ENCODE results near the gene UBE2H.
"Not testable (repeated sequence)": the region's sequence is repeated elsewhere in the genome, so short reads cannot be mapped to it uniquely, and the experiment has no call there.

The UBE2H gene

GRCh38 chr7:129864676-129865075 lies 88.1 kb downstream of the UBE2H start:
- H3K4me1 Mint-ChIP-seq = peaks cover 40% of the 10 kb centered on the region

GRCh38 chr7:129864042-129864441 lies 88.7 kb downstream of the UBE2H start:
- DNase-seq (ENCODE audit: low spot score in 2 of 2) = no peak
- Mint-ChIP-seq H3K4me1 (peaks cover 42% of the 10 kb centered on the region), H3K9me3 (no peaks in the 10 kb centered on the region), H3K4me3 (no peak overlapping the region), H3K36me3 (peaks cover 9% of the 10 kb centered on the region), H3K27me3 (no peaks in the 10 kb centered on the region), H3K27ac (no peak overlapping the region)
- no peak for ATAC-seq (ENCODE audit: low read depth)

More at GRCh38 chr7:129864676-129865075, 88.1 kb downstream of the UBE2H start:
- not testable (repeated sequence) for DNase-seq (ENCODE audit: low spot score in 2 of 2); H3K27ac Mint-ChIP-seq; ATAC-seq (ENCODE audit: low read depth); H3K27me3 Mint-ChIP-seq; H3K4me3 Mint-ChIP-seq; H3K9me3 Mint-ChIP-seq
- peaks cover 14% of the 10 kb centered on the region for H3K36me3 Mint-ChIP-seq

- H3K9me3 Mint-ChIP-seq = no peaks in the 10 kb centered on the region
- peak overlapping the region; percentile 1 for H3K27ac Mint-ChIP-seq
- H3K4me1 Mint-ChIP-seq = peaks cover 46% of the 10 kb centered on the region
- H3K27me3 Mint-ChIP-seq = no peaks in the 10 kb centered on the region
- ATAC-seq (ENCODE audit: low read depth) (peak; percentile 26), DNase-seq (ENCODE audit: low spot score in 2 of 2) (no peak)
- peaks cover 6% of the 10 kb centered on the region for H3K36me3 Mint-ChIP-seq
- H3K4me3 Mint-ChIP-seq = no peak overlapping the region
Observed at GRCh38 chr7:129862682-129863081, 90.1 kb downstream of the UBE2H start.

- Mint-ChIP-seq H3K4me1 (peaks cover 42% of the 10 kb centered on the region), H3K27ac (peak overlapping the region; percentile 70)
- H3K36me3 Mint-ChIP-seq; H3K9me3 Mint-ChIP-seq; H3K4me3 Mint-ChIP-seq; H3K27me3 Mint-ChIP-seq; DNase-seq (ENCODE audit: low spot score in 2 of 2); ATAC-seq (ENCODE audit: low read depth): not testable (repeated sequence)
Observed at GRCh38 chr7:129860784-129861183, 92.0 kb downstream of the UBE2H start.

- H3K9me3 Mint-ChIP-seq = no peaks in the 10 kb centered on the region
- H3K36me3 Mint-ChIP-seq = peaks cover 4% of the 10 kb centered on the region
- DNase-seq (ENCODE audit: low spot score in 2 of 2) (no peak), ATAC-seq (ENCODE audit: low read depth) (peak; percentile 79)
- no peak overlapping the region for H3K4me3 Mint-ChIP-seq
- no peaks in the 10 kb centered on the region for H3K27me3 Mint-ChIP-seq
- peaks cover 42% of the 10 kb centered on the region for H3K4me1 Mint-ChIP-seq
- H3K27ac Mint-ChIP-seq = no peak overlapping the region
Observed at GRCh38 chr7:129859183-129859582, 93.6 kb downstream of the UBE2H start.

- peaks cover 38% of the 10 kb centered on the region for H3K4me1 Mint-ChIP-seq
- H3K27ac Mint-ChIP-seq = peak overlapping the region; percentile 72
- H3K36me3 Mint-ChIP-seq = peaks cover 4% of the 10 kb centered on the region
- H3K27me3 Mint-ChIP-seq = no peaks in the 10 kb centered on the region
- DNase-seq (ENCODE audit: low spot score in 2 of 2) = no peak
- no peak overlapping the region for H3K4me3 Mint-ChIP-seq
- ATAC-seq (ENCODE audit: low read depth) = no peak
- no peaks in the 10 kb centered on the region for H3K9me3 Mint-ChIP-seq
Observed at GRCh38 chr7:129858490-129858889, 94.3 kb downstream of the UBE2H start.

- H3K27me3 Mint-ChIP-seq = no peaks in the 10 kb centered on the region
- no peak overlapping the region for H3K27ac Mint-ChIP-seq
- no peaks in the 10 kb centered on the region for H3K9me3 Mint-ChIP-seq
- peaks cover 28% of the 10 kb centered on the region for H3K4me1 Mint-ChIP-seq
- DNase-seq (ENCODE audit: low spot score in 2 of 2) (no peak), ATAC-seq (ENCODE audit: low read depth) (no peak)
- peaks cover 6% of the 10 kb centered on the region for H3K36me3 Mint-ChIP-seq
- no peak overlapping the region for H3K4me3 Mint-ChIP-seq
Observed at GRCh38 chr7:129857313-129857712, 95.4 kb downstream of the UBE2H start.

- DNase-seq (ENCODE audit: low spot score in 2 of 2) = no peak
- Mint-ChIP-seq H3K4me3 (no peak overlapping the region), H3K27ac (no peak overlapping the region), H3K4me1 (peaks cover 21% of the 10 kb centered on the region), H3K36me3 (peaks cover 6% of the 10 kb centered on the region), H3K27me3 (no peaks in the 10 kb centered on the region), H3K9me3 (no peaks in the 10 kb centered on the region)
- ATAC-seq (ENCODE audit: low read depth) = no peak
Observed at GRCh38 chr7:129855935-129856717, 96.6 kb downstream of the UBE2H start.

GRCh38 chr7:129855234-129855673 lies 97.5 kb downstream of the UBE2H start:
- no peaks in the 10 kb centered on the region for H3K27me3 Mint-ChIP-seq
- no peak overlapping the region for H3K4me3 Mint-ChIP-seq
- H3K27ac Mint-ChIP-seq = no peak overlapping the region
- DNase-seq (ENCODE audit: low spot score in 2 of 2) (no peak), ATAC-seq (ENCODE audit: low read depth) (no peak)
- no peaks in the 10 kb centered on the region for H3K9me3 Mint-ChIP-seq
- H3K4me1 Mint-ChIP-seq = peaks cover 22% of the 10 kb centered on the region
- peaks cover 5% of the 10 kb centered on the region for H3K36me3 Mint-ChIP-seq

GRCh38 chr7:129854401-129854800 lies 98.4 kb downstream of the UBE2H start:
- no peaks in the 10 kb centered on the region for H3K27me3 Mint-ChIP-seq
- DNase-seq (ENCODE audit: low spot score in 2 of 2) (no peak), ATAC-seq (ENCODE audit: low read depth) (no peak)
- no peaks in the 10 kb centered on the region for H3K9me3 Mint-ChIP-seq
- H3K4me3 Mint-ChIP-seq = no peak overlapping the region
- H3K36me3 Mint-ChIP-seq = peaks cover 5% of the 10 kb centered on the region
- H3K4me1 Mint-ChIP-seq = peaks cover 15% of the 10 kb centered on the region
- no peak overlapping the region for H3K27ac Mint-ChIP-seq

- DNase-seq (ENCODE audit: low spot score in 2 of 2) (no peak), ATAC-seq (ENCODE audit: low read depth) (no peak)
- Mint-ChIP-seq H3K4me1 (peaks cover 11% of the 10 kb centered on the region), H3K9me3 (no peaks in the 10 kb centered on the region), H3K27ac (no peak overlapping the region), H3K36me3 (peaks cover 5% of the 10 kb centered on the region), H3K4me3 (no peak overlapping the region), H3K27me3 (no peaks in the 10 kb centered on the region)
Observed at GRCh38 chr7:129853661-129854268, 99.0 kb downstream of the UBE2H start.

GRCh38 chr7:129851809-129852208 lies 101.0 kb downstream of the UBE2H start:
- Mint-ChIP-seq H3K9me3 (no peaks in the 10 kb centered on the region), H3K36me3 (peaks cover 7% of the 10 kb centered on the region), H3K4me1 (peaks cover 12% of the 10 kb centered on the region), H3K27me3 (no peaks in the 10 kb centered on the region), H3K4me3 (no peak overlapping the region), H3K27ac (no peak overlapping the region)
- DNase-seq (ENCODE audit: low spot score in 2 of 2) (no peak), ATAC-seq (ENCODE audit: low read depth) (no peak)

- ATAC-seq (ENCODE audit: low read depth) (no peak), DNase-seq (ENCODE audit: low spot score in 2 of 2) (no peak)
- H3K4me1 Mint-ChIP-seq = peaks cover 15% of the 10 kb centered on the region
- H3K9me3 Mint-ChIP-seq = no peaks in the 10 kb centered on the region
- H3K4me3 Mint-ChIP-seq = no peak overlapping the region
- H3K27me3 Mint-ChIP-seq = no peaks in the 10 kb centered on the region
- peaks cover 5% of the 10 kb centered on the region for H3K36me3 Mint-ChIP-seq
- H3K27ac Mint-ChIP-seq = no peak overlapping the region
Observed at GRCh38 chr7:129851174-129851573, 101.6 kb downstream of the UBE2H start.

- Mint-ChIP-seq H3K4me1 (peaks cover 15% of the 10 kb centered on the region), H3K27me3 (no peaks in the 10 kb centered on the region), H3K36me3 (peaks cover 4% of the 10 kb centered on the region), H3K27ac (no peak overlapping the region), H3K4me3 (no peak overlapping the region), H3K9me3 (no peaks in the 10 kb centered on the region)
- DNase-seq (ENCODE audit: low spot score in 2 of 2) = no peak
- ATAC-seq (ENCODE audit: low read depth) = no peak
Observed at GRCh38 chr7:129848436-129848835, 104.3 kb downstream of the UBE2H start.

- Mint-ChIP-seq H3K4me1 (peaks cover 15% of the 10 kb centered on the region), H3K9me3 (no peaks in the 10 kb centered on the region), H3K36me3 (peaks cover 2% of the 10 kb centered on the region), H3K27me3 (no peaks in the 10 kb centered on the region), H3K4me3 (no peak overlapping the region), H3K27ac (no peak overlapping the region)
- ATAC-seq (ENCODE audit: low read depth) (no peak), DNase-seq (ENCODE audit: low spot score in 2 of 2) (no peak)
Observed at GRCh38 chr7:129845972-129846327, 106.8 kb downstream of the UBE2H start.

All from memory B cell (primary cell).